ENCODE measurements around the gene RASGRP2. TPM values are rescaled to one million over a fixed set of nuclear protein-coding genes. Genes with fewer than 3 reads are reported as not detected.

The RASGRP2 gene
- 0.35 to 0.49 TPM (median 0.49 TPM) in 3 replicates for polyA plus RNA-seq
- polyA plus RNA-seq (2011; ENCODE audit: low read depth): not detected
- 0.23 and 0.34 TPM in 2 replicates for polyA plus RNA-seq (2011; cell fraction: cytosol; rRNA removed)
- polyA plus RNA-seq (2011; cell fraction: nucleus; rRNA removed): 0.43 and 1.0 TPM in 2 replicates
- 0.11 and 0.47 TPM in 2 replicates for polyA plus RNA-seq (2012; ENCODE audit: low replicate concordance)
- 0.33 TPM in 1 of 3 replicates, not detected in the others for polyA minus RNA-seq
- polyA minus RNA-seq (2011; cell fraction: cytosol; rRNA and poly(A)+ RNA removed): not detected
- polyA minus RNA-seq (2011; cell fraction: nucleus; rRNA and poly(A)+ RNA removed): not detected in 2 replicates

DNA sequence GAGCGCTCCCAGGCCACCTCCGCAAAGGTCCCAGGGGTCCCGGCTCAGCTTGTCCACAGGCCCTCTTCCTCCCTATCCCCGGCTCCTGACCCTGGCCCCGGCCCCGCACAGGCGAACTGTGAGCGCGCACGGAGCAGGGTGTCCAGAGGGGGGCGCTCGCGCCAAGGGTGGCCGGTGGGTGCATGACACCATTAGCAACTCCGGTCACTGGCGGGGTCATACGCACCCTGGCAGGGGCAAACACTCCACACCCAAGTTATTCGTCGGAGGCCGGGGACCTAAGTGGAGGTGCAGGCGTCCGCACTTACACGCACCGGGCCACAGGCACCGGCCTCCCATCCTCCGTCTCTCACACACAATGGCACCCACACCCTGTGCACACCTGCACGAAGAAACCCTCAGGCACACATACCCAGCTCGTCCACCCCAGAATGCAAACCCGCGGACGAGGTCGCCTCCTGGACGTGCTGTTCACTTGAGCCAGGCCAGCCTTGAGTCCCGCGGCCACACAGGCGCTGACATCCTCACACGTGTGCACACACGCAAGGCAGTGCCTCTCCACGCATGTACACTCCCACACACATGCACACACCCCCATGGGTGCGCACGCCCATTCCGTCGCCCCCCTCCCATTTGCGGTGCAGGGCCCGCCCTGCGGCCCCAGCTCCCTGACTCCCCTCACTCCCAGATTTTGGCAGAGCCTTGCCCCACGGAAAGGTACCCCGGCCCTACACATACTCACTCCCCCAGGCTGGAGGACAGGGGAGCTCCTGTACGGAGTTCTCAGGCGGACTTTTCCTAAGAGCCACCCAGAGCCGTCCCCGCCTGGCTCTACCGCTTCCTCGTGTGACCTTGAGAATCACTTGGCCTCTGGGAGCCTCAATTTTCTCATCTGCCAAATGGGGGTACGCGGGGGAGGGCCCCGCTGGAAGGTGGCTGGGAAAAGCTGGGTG is at the start of gene RASGRP2:
Gene RASGRP2, minus strand, starts transcription at position 552 of the 953 bp plus-strand sequence. CDS start 1,276 bp downstream, outside the sequence.
- Histone ChIP-seq H3K4me1 (ENCODE audit: control insufficient read depth, extremely low read depth, insufficient read depth, low read length) (peaks cover 28% of the 10 kb centered on the region), H3K79me2 (ENCODE audit: control insufficient read depth, insufficient read depth, low read length) (no peaks in the 10 kb centered on the region), H3K27me3 (ENCODE audit: control insufficient read depth, extremely low read depth, insufficient read depth, low read length) (peaks cover 74% of the 10 kb centered on the region), H2AFZ (ENCODE audit: control insufficient read depth, low read length) (no peak within 1 kb of the TSS), H3K9me3 (ENCODE audit: control insufficient read depth, low read depth, low read length) (no peaks in the 10 kb centered on the region), H4K20me1 (ENCODE audit: control insufficient read depth, extremely low read depth, insufficient read depth, low read length) (no peaks in the 10 kb centered on the region), H3K9ac (ENCODE audit: control insufficient read depth, extremely low read depth, insufficient read depth, low read length) (no peak within 1 kb of the TSS), H3K27ac (ENCODE audit: control insufficient read depth, insufficient read depth, low read length) (no peak within 1 kb of the TSS), H3K36me3 (ENCODE audit: control insufficient read depth in 2 of 2, extremely low read depth in 1 of 2, insufficient read depth in 2 of 2, low read length in 2 of 2) (no peaks in the 10 kb centered on the region), H3K9me1 (ENCODE audit: control insufficient read depth, extremely low read depth, insufficient read depth, low read length) (no peaks in the 10 kb centered on the region), H3K4me2 (ENCODE audit: control insufficient read depth, extremely low read depth, insufficient read depth, low read depth, low read length) (peak within 1 kb of the TSS; percentile 90), H3K4me3 (ENCODE audit: control insufficient read depth in 2 of 3, extremely low read depth in 1 of 3, insufficient read depth in 2 of 3, low read depth in 1 of 3, low read length in 3 of 3) (peak within 1 kb of the TSS in 1 of 3 experiments; percentile 61)
- TF ChIP-seq, protein P1, sequence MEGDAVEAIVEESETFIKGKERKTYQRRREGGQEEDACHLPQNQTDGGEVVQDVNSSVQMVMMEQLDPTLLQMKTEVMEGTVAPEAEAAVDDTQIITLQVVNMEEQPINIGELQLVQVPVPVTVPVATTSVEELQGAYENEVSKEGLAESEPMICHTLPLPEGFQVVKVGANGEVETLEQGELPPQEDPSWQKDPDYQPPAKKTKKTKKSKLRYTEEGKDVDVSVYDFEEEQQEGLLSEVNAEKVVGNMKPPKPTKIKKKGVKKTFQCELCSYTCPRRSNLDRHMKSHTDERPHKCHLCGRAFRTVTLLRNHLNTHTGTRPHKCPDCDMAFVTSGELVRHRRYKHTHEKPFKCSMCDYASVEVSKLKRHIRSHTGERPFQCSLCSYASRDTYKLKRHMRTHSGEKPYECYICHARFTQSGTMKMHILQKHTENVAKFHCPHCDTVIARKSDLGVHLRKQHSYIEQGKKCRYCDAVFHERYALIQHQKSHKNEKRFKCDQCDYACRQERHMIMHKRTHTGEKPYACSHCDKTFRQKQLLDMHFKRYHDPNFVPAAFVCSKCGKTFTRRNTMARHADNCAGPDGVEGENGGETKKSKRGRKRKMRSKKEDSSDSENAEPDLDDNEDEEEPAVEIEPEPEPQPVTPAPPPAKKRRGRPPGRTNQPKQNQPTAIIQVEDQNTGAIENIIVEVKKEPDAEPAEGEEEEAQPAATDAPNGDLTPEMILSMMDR (optimal IDR thresholded peaks at IDR 0.05 in 1 of 3, IDR thresholded peaks at IDR 0.05 in 1 of 3, conservative IDR thresholded peaks at IDR 0.05 in 1 of 3; ENCODE audit: extremely low read depth in 1 of 3, insufficient read depth in 2 of 3, low read length in 3 of 3): peak; percentile 53 to 78 (median 76)
- TF ChIP-seq EZH2 (IDR thresholded peaks at IDR 0.05; ENCODE audit: low read length): peak; percentile 100
- no peak for DNase-seq (ENCODE audit: low read depth, low spot score)
- dilution Hi-C loops (cut with MboI; ENCODE audit: extremely low pct_ligation_motif_present, low sequenced_read_pairs): no loop called here
- no peak for FAIRE-seq

DNA sequence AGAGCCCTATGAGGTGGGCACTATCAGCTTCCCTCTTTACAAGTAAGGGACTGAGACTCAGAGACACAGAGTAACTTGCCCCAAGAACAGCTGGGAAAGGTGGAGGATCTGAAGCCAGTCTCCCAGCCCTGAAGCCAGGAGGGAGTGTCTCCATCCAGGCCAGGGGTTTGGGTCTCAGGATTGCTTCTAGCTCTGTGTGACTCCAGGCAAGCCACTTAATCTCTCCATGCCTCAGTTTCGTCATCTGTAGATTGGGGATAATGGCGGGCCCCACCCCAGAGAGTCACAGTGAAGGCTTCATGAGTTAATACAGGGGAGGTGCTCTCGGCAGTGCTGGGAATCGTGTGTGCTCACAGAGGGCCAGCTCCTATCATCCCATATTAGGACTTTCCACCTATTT is 48.5 kb upstream of the RASGRP2 start:
- DNase-seq (ENCODE audit: low read depth, low spot score) (no peak), FAIRE-seq (no peak)
- dilution Hi-C loops (cut with MboI; ENCODE audit: extremely low pct_ligation_motif_present, low sequenced_read_pairs): no loop called here
- no peak overlapping the region for H3K9ac ChIP-seq (ENCODE audit: control insufficient read depth, extremely low read depth, insufficient read depth, low read length)
- no peaks in the 10 kb centered on the region for H3K4me1 ChIP-seq (ENCODE audit: control insufficient read depth, extremely low read depth, insufficient read depth, low read length)
- H3K27ac ChIP-seq (ENCODE audit: control insufficient read depth, insufficient read depth, low read length): no peak overlapping the region
- H3K4me3 ChIP-seq (ENCODE audit: control insufficient read depth in 2 of 3, extremely low read depth in 1 of 3, insufficient read depth in 2 of 3, low read depth in 1 of 3, low read length in 3 of 3): no peak overlapping the region
- peaks cover 0 to 8% of the 10 kb centered on the region in 2 experiments for H3K36me3 ChIP-seq (ENCODE audit: control insufficient read depth in 2 of 2, extremely low read depth in 1 of 2, insufficient read depth in 2 of 2, low read length in 2 of 2)
- no peaks in the 10 kb centered on the region for H3K27me3 ChIP-seq (ENCODE audit: control insufficient read depth, extremely low read depth, insufficient read depth, low read length)
- H3K9me1 ChIP-seq (ENCODE audit: control insufficient read depth, extremely low read depth, insufficient read depth, low read length): peaks cover 2% of the 10 kb centered on the region
- H3K79me2 ChIP-seq (ENCODE audit: control insufficient read depth, insufficient read depth, low read length): no peaks in the 10 kb centered on the region
- H3K4me2 ChIP-seq (ENCODE audit: control insufficient read depth, extremely low read depth, insufficient read depth, low read depth, low read length): no peak overlapping the region
- H2AFZ ChIP-seq (ENCODE audit: control insufficient read depth, low read length): no peak overlapping the region
- H4K20me1 ChIP-seq (ENCODE audit: control insufficient read depth, extremely low read depth, insufficient read depth, low read length): no peaks in the 10 kb centered on the region
- TF ChIP-seq, protein P1 (optimal IDR thresholded peaks at IDR 0.05 in 1 of 3, IDR thresholded peaks at IDR 0.05 in 1 of 3, conservative IDR thresholded peaks at IDR 0.05 in 1 of 3; ENCODE audit: extremely low read depth in 1 of 3, insufficient read depth in 2 of 3, low read length in 3 of 3): no peak
- no peak for TF ChIP-seq EZH2 (IDR thresholded peaks at IDR 0.05; ENCODE audit: low read length)
- no peaks in the 10 kb centered on the region for H3K9me3 ChIP-seq (ENCODE audit: control insufficient read depth, low read depth, low read length)

Data from keratinocyte (primary cell).